GM12878 (cell line): ENCODE results near the gene TNFAIP1. TPM values are rescaled to one million over a fixed set of nuclear protein-coding genes. Genes with fewer than 3 reads are reported as not detected.

Experiments
- BCLAF1 ChIP-seq: fragments of 450-650 bp; IDR thresholded peaks from 2 replicates; pipeline ENCODE4 v1.6.1; 2017; ENCODE audit warnings: antibody characterized with exemption, mild to moderate bottlenecking, moderate library complexity
- CBFB ChIP-seq: IDR thresholded peaks from 2 replicates; pipeline ENCODE4 v1.6.1; 2016; ENCODE audit warnings: antibody characterized with exemption, low read depth
- CREB1 ChIP-seq: IDR thresholded peaks from 2 replicates; pipeline ENCODE4 v1.6.1; 2012; ENCODE audit warnings: low read depth, mild to moderate bottlenecking, inconsistent platforms
- EED ChIP-seq: sonication (generic); IDR thresholded peaks from 2 replicates; pipeline ENCODE4 v1.6.1; 2016; ENCODE audit warnings: antibody characterized with exemption, low read depth
- HDGF ChIP-seq: fragments of 450-650 bp; IDR thresholded peaks from 2 replicates; pipeline ENCODE4 v1.6.1; 2016; ENCODE audit warnings: antibody characterized with exemption
- LARP7 ChIP-seq: fragments of 450-650 bp; IDR thresholded peaks from 2 replicates; pipeline ENCODE4 v1.6.1; 2017; ENCODE audit warnings: mild to moderate bottlenecking
- MAX ChIP-seq: IDR thresholded peaks from 2 replicates; pipeline ENCODE4 v1.6.1; 2012; ENCODE audit warnings: low read depth, low read length, improper control_type of control experiment
- MLLT1 ChIP-seq: fragments of 450-650 bp; IDR thresholded peaks from 2 replicates; pipeline ENCODE4 v1.6.1; 2016; ENCODE audit warnings: mild to moderate bottlenecking
- NBN ChIP-seq: fragments of 450-650 bp; IDR thresholded peaks from 2 replicates; pipeline ENCODE4 v1.6.1; 2016
- NFYB ChIP-seq: IDR thresholded peaks from 2 replicates; pipeline ENCODE4 v1.6.1; 2011; ENCODE audit warnings: low read depth, mild to moderate bottlenecking, low read length, improper control_type of control experiment, moderate library complexity; ENCODE audit not compliant: insufficient read depth
- PKNOX1 ChIP-seq: fragments of 450-650 bp; IDR thresholded peaks from 2 replicates; pipeline ENCODE4 v1.6.1; 2016; ENCODE audit warnings: mild to moderate bottlenecking
- POLR2A ChIP-seq: IDR thresholded peaks from 2 replicates; pipeline ENCODE4 v1.6.1; 2011; ENCODE audit warnings: low read depth, mild to moderate bottlenecking, low read length
- POLR2AphosphoS5 ChIP-seq: IDR thresholded peaks from 2 replicates; pipeline ENCODE4 v1.6.1; 2011; ENCODE audit warnings: mild to moderate bottlenecking, low read length, inconsistent platforms
- RFX5 ChIP-seq: IDR thresholded peaks from 2 replicates; pipeline ENCODE4 v1.6.1; 2011; ENCODE audit warnings: low read depth, low read length, improper control_type of control experiment
- SIN3A ChIP-seq: IDR thresholded peaks from 2 replicates; pipeline ENCODE4 v1.6.1; 2012; ENCODE audit warnings: low read depth, low read length, improper control_type of control experiment
- SMAD5 ChIP-seq: IDR thresholded peaks from 2 replicates; pipeline ENCODE4 v1.6.1; 2016; ENCODE audit warnings: antibody characterized with exemption, low read depth
- SMARCA5 ChIP-seq: fragments of 450-650 bp; IDR thresholded peaks from 2 replicates; pipeline ENCODE4 v1.6.1; 2017; ENCODE audit warnings: mild to moderate bottlenecking
- SREBF2 ChIP-seq: IDR thresholded peaks from 2 replicates; pipeline ENCODE4 v1.6.1; 2012; ENCODE audit warnings: mild to moderate bottlenecking, low read length
- TAF1 ChIP-seq: IDR thresholded peaks from 2 replicates; pipeline ENCODE4 v1.6.1; 2011; ENCODE audit warnings: mild to moderate bottlenecking, low read depth, low read length, borderline replicate concordance
- TBL1XR1 ChIP-seq: IDR thresholded peaks from 2 replicates; pipeline ENCODE4 v1.6.1; 2012; ENCODE audit warnings: low read depth, low read length, improper control_type of control experiment
- ZNF384 ChIP-seq: IDR thresholded peaks from 2 replicates; pipeline ENCODE4 v1.6.1; 2012; ENCODE audit warnings: low read depth, mild to moderate bottlenecking, low read length, improper control_type of control experiment, borderline replicate concordance
- ZNF687 ChIP-seq: fragments of 450-650 bp; IDR thresholded peaks from 2 replicates; pipeline ENCODE4 v1.6.1; 2017; ENCODE audit warnings: mild to moderate bottlenecking, moderate library complexity
- polyA plus RNA-seq, 11 experiments: library from polyadenylated mRNA; depleted of rRNA in 4 of 11; unstranded in 6 of 11; stranded (reverse) in 5 of 11; fragments of >200 nt; fragmentation: Nextera tagmentation in 4 of 11; fragmentation: Illumina TruSeq in 1 of 11; extraction: Ambion mirVana in 4 of 11; extraction: Trizol in 1 of 11; gene quantifications; 1 replicate in 1 of 11; 2 replicates in 10 of 11; pipeline versions ENCODE4 v1.2.1 to v1.2.3, GENCODE V29; 2011 to 2016; ENCODE audit warnings: inconsistent platforms in 2 of 11, missing spikeins in 2 of 11, low read depth in 1 of 11
- total RNA-seq, 4 experiments: library from RNA; depleted of rRNA in 3 of 4; stranded (reverse); fragments of >200 nt in 3 of 4; fragmentation: Illumina TruSeq in 1 of 4; extraction: Trizol in 1 of 4; gene quantifications; 2 replicates each; pipeline versions ENCODE4 v1.2.1 to v1.2.3, GENCODE V29; 2013 to 2021

Gene TNFAIP1
- total and polyA plus RNA-seq, 10 of the 15 experiments (the other 5 are each of a cell fraction or from before 2014, with no cell fraction given): 1.8 to 16.9 (median 11.7) TPM

GRCh38 chr17:28318759-28319597 is 16.6 kb upstream of the TNFAIP1 start, which contains the start of gene TMEM97 (continued):
- TF ChIP-seq LARP7 (peak; percentile 74), BCLAF1 (no peak), TAF1 (peak; percentile 58; the same call in 1 of the 2 replicates), SMAD5 (peak; percentile 75), HDGF (peak; percentile 82; the same call in 1 of the 2 replicates), ZNF687 (peak; percentile 15; the same call in 1 of the 2 replicates), ZNF384 (peak; percentile 18; the same call in 1 of the 2 replicates), PKNOX1 (no peak), TBL1XR1 (no peak), POLR2A (peak; percentile 83), NBN (peak; percentile 67; the same call in 1 of the 2 replicates), SMARCA5 (0 out of 2 replicates have a peak, but pooled peaks have one; percentile 25), MAX (peak; percentile 86), SIN3A (peak; percentile 76), POLR2AphosphoS5 (peak; percentile 72; the same call in 1 of the 2 replicates), CREB1 (peak; percentile 91), MLLT1 (peak; percentile 71; the same call in 1 of the 2 replicates), EED (peak; percentile 29), CBFB (peak; percentile 66; the same call in 1 of the 2 replicates), NFYB (peak; percentile 98), SREBF2 (peak; percentile 33; the same call in 1 of the 2 replicates), RFX5 (peak; percentile 88)
